H1 (cell line): ENCODE results near the gene PABPN1. TPM values are rescaled to one million over a fixed set of nuclear protein-coding genes. Genes with fewer than 3 reads are reported as not detected.

Experiments used
- CTCF ChIA-PET: fragments of 300-600 bp; sonication (Branson Sonifier 250); formaldehyde crosslinking; loops from one replicate; lab custom pipeline; 2021; ENCODE audit not compliant: partially characterized antibody; lab: Charles Lee
- POLR2A ChIA-PET: fragments of 300-600 bp; sonication (Branson Sonifier 250); formaldehyde crosslinking; loops from one replicate; lab custom pipeline; 2021; ENCODE audit warnings: inconsistent platforms; ENCODE audit not compliant: partially characterized antibody; lab: Charles Lee
- DNase-seq, 2 experiments: peaks; one replicate each; pipeline versions ENCODE4 v3.0.0 to v3.0.0-alpha.2; 2010 to 2022; ENCODE audit warnings: low spot score in 2 of 2, low read depth in 1 of 2, mixed read lengths in 1 of 2
- FAIRE-seq: peaks from 2 replicates; lab custom pipeline; 2011; peaks lifted over from hg19 to GRCh38; lab: Jason Lieb, UNC
- H2AFZ ChIP-seq: 2 replicates; pipeline ENCODE4 v1.8.1; 2012; ENCODE audit warnings: low read length, inconsistent platforms
- H2AK5ac ChIP-seq: 2 replicates; pipeline ENCODE4 v1.6.1; 2013; ENCODE audit warnings: low read depth, low read length
- H2BK120ac ChIP-seq: replicated peaks from 2 replicates; pipeline ENCODE3; 2013; ENCODE audit warnings: low read depth, low read length, inconsistent platforms
- H2BK12ac ChIP-seq: 2 replicates; pipeline ENCODE4 v1.6.1; 2013; ENCODE audit warnings: low read depth, low read length
- H2BK15ac ChIP-seq: 2 replicates; pipeline ENCODE4 v1.6.1; 2013; ENCODE audit warnings: low read length
- H2BK20ac ChIP-seq: 2 replicates; pipeline ENCODE4 v1.6.1; 2013; ENCODE audit warnings: low read length
- H2BK5ac ChIP-seq: 2 replicates; pipeline ENCODE4 v1.6.1; 2013; ENCODE audit warnings: low read depth, low read length
- H3K14ac ChIP-seq: 2 replicates; pipeline ENCODE4 v1.6.1; 2013; ENCODE audit warnings: inconsistent platforms; ENCODE audit not compliant: insufficient read length
- H3K18ac ChIP-seq: 2 replicates; pipeline ENCODE4 v1.6.1; 2013; ENCODE audit warnings: low read length; ENCODE audit errors: extremely low read depth
- H3K23ac ChIP-seq: 2 replicates; pipeline ENCODE4 v1.6.1; 2013; ENCODE audit warnings: inconsistent platforms; ENCODE audit not compliant: insufficient read length
- H3K23me2 ChIP-seq: 2 replicates; pipeline ENCODE4 v1.6.1; 2013; ENCODE audit warnings: low read depth, low read length
- H3K27ac ChIP-seq: 2 replicates; pipeline ENCODE4 v1.6.1; 2011; ENCODE audit warnings: low read depth, low read length, inconsistent platforms
- H3K27me3 ChIP-seq, 4 experiments: replicated peaks in 1 of 4; 1 replicate in 1 of 4; 2 replicates in 3 of 4; pipeline versions ENCODE4 v1.6.1 to v1.8.1; 2011 to 2013; ENCODE audit warnings: low read length in 3 of 4, mild to moderate bottlenecking in 3 of 4, inconsistent platforms in 2 of 4, mixed read lengths in 2 of 4, moderate library complexity in 1 of 4; ENCODE audit not compliant: control insufficient read depth in 3 of 4, insufficient read depth in 3 of 4; ENCODE audit errors: extremely low read depth in 1 of 4
- H3K36me3 ChIP-seq, 4 experiments: 2 replicates each; pipeline versions ENCODE4 v1.6.1 to v1.8.1; 2011 to 2013; ENCODE audit warnings: mild to moderate bottlenecking in 4 of 4, low read length in 3 of 4, moderate library complexity in 2 of 4, control low read depth in 1 of 4, inconsistent platforms in 1 of 4; ENCODE audit not compliant: insufficient read depth in 4 of 4, control insufficient read depth in 2 of 4
- H3K4ac ChIP-seq: replicated peaks from 2 replicates; pipeline ENCODE3; 2013; ENCODE audit warnings: low read length, low read depth, mixed read lengths, inconsistent platforms; ENCODE audit not compliant: insufficient read length
- H3K4me1 ChIP-seq, 4 experiments: replicated peaks in 1 of 4; 1 replicate in 1 of 4; 2 replicates in 3 of 4; pipeline versions ENCODE4 v1.6.1 to v1.8.1; 2011 to 2013; ENCODE audit warnings: low read length in 3 of 4, inconsistent platforms in 2 of 4, mixed read lengths in 1 of 4; ENCODE audit not compliant: insufficient read depth in 4 of 4, control insufficient read depth in 3 of 4
- H3K4me2 ChIP-seq, 2 experiments: 2 replicates each; pipeline versions ENCODE4 v1.6.1 to v1.8.1; 2011 to 2013; ENCODE audit warnings: low read depth in 2 of 2, low read length in 2 of 2, control low read depth in 1 of 2, inconsistent platforms in 1 of 2, mild to moderate bottlenecking in 1 of 2; ENCODE audit not compliant: insufficient read depth in 1 of 2
- H3K4me3 ChIP-seq, 4 experiments: fragments of 200-600, 300-600 bp in 1 of 4; sonication (generic), shearing (Covaris generic), sonication (Bioruptor Twin) in 1 of 4; 2 replicates each; pipeline versions ENCODE4 v1.5.1 to v1.8.1; 2011 to 2016; ENCODE audit warnings: low read length in 4 of 4, low read depth in 3 of 4, control low read depth in 2 of 4, inconsistent platforms in 2 of 4, mild to moderate bottlenecking in 2 of 4, mixed read lengths in 1 of 4, moderate library complexity in 1 of 4; ENCODE audit not compliant: insufficient read depth in 2 of 4; ENCODE audit errors: extremely low read depth in 1 of 4
- H3K56ac ChIP-seq: replicated peaks from 2 replicates; pipeline ENCODE3; 2013; ENCODE audit warnings: low read depth, mild to moderate bottlenecking, mixed read lengths, low read length, inconsistent platforms; ENCODE audit not compliant: insufficient read length
- H3K79me1 ChIP-seq: 2 replicates; pipeline ENCODE4 v1.6.1; 2013; ENCODE audit warnings: low read depth, low read length, control low read depth
- H3K79me2 ChIP-seq, 2 experiments: 2 replicates each; pipeline versions ENCODE4 v1.6.1 to v1.8.1; 2012 to 2013; ENCODE audit warnings: low read length in 2 of 2, mild to moderate bottlenecking in 2 of 2, inconsistent platforms in 1 of 2; ENCODE audit not compliant: insufficient read depth in 2 of 2, control insufficient read depth in 1 of 2
- H3K9ac ChIP-seq, 4 experiments: replicated peaks in 1 of 4; 1 replicate in 1 of 4; 2 replicates in 3 of 4; pipeline versions ENCODE4 v1.6.1 to v1.8.1; 2011 to 2013; ENCODE audit warnings: low read depth in 3 of 4, low read length in 3 of 4, control low read depth in 2 of 4, mild to moderate bottlenecking in 2 of 4, moderate library complexity in 2 of 4, inconsistent platforms in 1 of 4; ENCODE audit errors: extremely low read depth in 1 of 4
- H3K9me3 ChIP-seq, 2 experiments: 2 replicates each; pipeline versions ENCODE4 v1.6.1 to v1.8.1; 2012 to 2013; ENCODE audit warnings: mild to moderate bottlenecking in 2 of 2, moderate library complexity in 2 of 2, control low read depth in 1 of 2, inconsistent platforms in 1 of 2, low read depth in 1 of 2, low read length in 1 of 2, mixed read lengths in 1 of 2; ENCODE audit not compliant: insufficient read depth in 2 of 2
- H4K20me1 ChIP-seq, 2 experiments: replicated peaks in 1 of 2; 2 replicates each; pipeline versions ENCODE3 to v1.8.1; 2011 to 2013; ENCODE audit warnings: inconsistent platforms in 2 of 2, low read length in 2 of 2, mild to moderate bottlenecking in 1 of 2; ENCODE audit not compliant: insufficient read depth in 2 of 2, control insufficient read depth in 1 of 2
- H4K5ac ChIP-seq: 2 replicates; pipeline ENCODE4 v1.6.1; 2013; ENCODE audit warnings: low read length, low read depth, mixed read lengths, inconsistent platforms; ENCODE audit not compliant: insufficient read length
- H4K8ac ChIP-seq: 2 replicates; pipeline ENCODE4 v1.8.0; 2013; ENCODE audit warnings: mild to moderate bottlenecking, moderate library complexity, low read length, inconsistent platforms; ENCODE audit not compliant: insufficient read depth; ENCODE audit errors: extremely low read depth
- H4K91ac ChIP-seq: replicated peaks from 2 replicates; pipeline ENCODE3; 2013; ENCODE audit warnings: low read length, mixed read lengths, inconsistent platforms; ENCODE audit not compliant: insufficient read length
- EZH2 ChIP-seq: fragments of 200-600 bp; sonication (generic); IDR thresholded peaks from 2 replicates; pipeline ENCODE4 v1.7.1; 2012; ENCODE audit warnings: low read depth, mild to moderate bottlenecking, moderate library complexity, low read length, inconsistent platforms; ENCODE audit not compliant: severe bottlenecking
- WGBS, 2 experiments: shearing (Covaris generic) in 1 of 2; methylation state at CpG; one replicate each; pipeline versions ENCODE4 v1.1.6 to v1.1.7; 2013 to 2015; ENCODE audit warnings: low lambda C conversion rate in 2 of 2, mixed read lengths in 2 of 2, inconsistent platforms in 1 of 2, low coverage in 1 of 2, missing lambda C conversion rate in 1 of 2; ENCODE audit not compliant: insufficient replicate concordance in 2 of 2, insufficient coverage in 1 of 2, insufficient read length in 1 of 2; ENCODE audit errors: extremely low coverage in 1 of 2, missing lambda C conversion rate in 1 of 2; 5-methylcytosine and 5-hydroxymethylcytosine counted together
- polyA plus RNA-seq, 7 experiments: library from polyadenylated mRNA; depleted of rRNA in 3 of 7; stranded (reverse) in 5 of 7; unstranded in 2 of 7; fragments of >200 nt in 5 of 7; fragments of 200-250 nt in 2 of 7; gene quantifications; 1 replicate in 5 of 7; 2 replicates in 1 of 7; 4 replicates in 1 of 7; pipeline versions ENCODE4 v1.2.1 to v1.2.3, GENCODE V29; 2011 to 2013; ENCODE audit warnings: missing spikeins in 2 of 7, mixed read lengths in 2 of 7
- total RNA-seq: library from RNA; stranded (reverse); fragmentation: NEBNext Ultra II Directional; extraction: Animal tissue kit (Norgen Biotek cat#: 25700); gene quantifications from 2 replicates; pipeline ENCODE4 v1.2.1, GENCODE V29; 2021

The PABPN1 gene
- total and polyA plus RNA-seq, 2 of the 8 experiments (the other 6 are each of a cell fraction or from before 2014, with no cell fraction given), result 300 to 331 TPM

DNA sequence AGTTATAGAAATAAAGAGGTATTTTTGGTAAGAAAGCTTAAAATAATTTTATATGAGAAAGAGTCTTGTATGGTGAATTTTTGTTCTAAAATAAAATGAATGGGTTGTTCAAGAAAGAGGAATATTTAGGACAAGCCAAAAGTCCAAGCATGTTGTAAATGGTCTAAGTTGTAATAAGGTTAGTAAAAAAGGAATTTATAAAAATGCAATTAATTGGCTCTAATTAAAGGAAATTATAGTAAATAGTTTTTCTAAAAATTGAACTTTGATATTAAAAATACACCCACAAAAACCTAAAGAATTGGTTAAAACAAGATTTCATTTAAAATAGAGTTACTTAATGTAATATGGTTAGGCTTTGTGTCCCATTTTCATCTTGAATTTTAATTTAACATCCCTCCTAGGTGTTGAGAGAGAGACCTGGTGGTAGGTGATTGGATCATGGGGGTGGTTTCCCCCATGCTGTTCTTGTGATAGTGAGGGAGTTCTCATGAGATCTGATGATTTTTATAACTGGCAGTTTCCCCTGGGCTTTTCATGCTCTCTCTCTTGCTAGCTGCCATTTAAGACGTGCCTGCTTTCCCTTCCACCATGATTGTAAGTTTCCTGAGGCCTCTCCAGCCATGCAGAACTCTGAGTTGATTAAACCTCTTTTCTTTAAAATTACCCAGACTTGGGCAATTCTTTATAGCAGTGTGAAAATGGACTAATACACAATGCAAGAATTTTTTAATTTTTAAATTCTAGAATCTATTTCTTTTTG, 18.4 kb downstream of the PABPN1 start:
- Histone ChIP-seq H3K79me2 (no peaks in the 10 kb centered on the region), H2AFZ (no peak overlapping the region), H4K91ac (no peak overlapping the region), H2BK20ac (no peak overlapping the region), H3K9me3 (peaks cover 5 to 30% of the 10 kb centered on the region in 2 experiments), H2BK12ac (no peak overlapping the region), H3K4me3 (no peak overlapping the region), H3K56ac (no peak overlapping the region), H3K27me3 (no peaks in the 10 kb centered on the region), H4K8ac (no peak overlapping the region), H3K79me1 (no peaks in the 10 kb centered on the region), H3K23ac (no peak overlapping the region), H3K23me2 (no peaks in the 10 kb centered on the region), H3K18ac (no peak overlapping the region), H3K4ac (no peak overlapping the region), H2BK15ac (no peak overlapping the region), H2BK5ac (no peak overlapping the region), H4K20me1 (no peaks in the 10 kb centered on the region), H3K14ac (no peak overlapping the region), H3K27ac (no peak overlapping the region), H3K9ac (no peak overlapping the region), H3K36me3 (no peaks in the 10 kb centered on the region), H2AK5ac (no peak overlapping the region), H2BK120ac (no peak overlapping the region), H3K4me2 (no peak overlapping the region), H3K4me1 (no peaks in the 10 kb centered on the region), H4K5ac (no peak overlapping the region)
- CTCF ChIA-PET, result interaction anchor here (0.8 to 2.7 kb wide), 5 partner anchors 9 to 102 kb away, joined by 3 to 10 read pairs (median 3); no protein-coding TSS in a partner anchor
- POLR2A ChIA-PET, result no interaction called here
- WGBS, 2 experiments, result 80% methylated on average over 1 of the region's 1 CpG; no CpG with 5 or more reads in 1 of the 2 experiments
- FAIRE-seq (no peak), DNase-seq (no peak)
- TF ChIP-seq EZH2, result no peak
